ENCODE measurements around the gene AKR1C2. TPM values are rescaled to one million over a fixed set of nuclear protein-coding genes. Genes with fewer than 3 reads are reported as not detected.
"Not testable (repeated sequence)": the region's sequence is repeated elsewhere in the genome, so short reads cannot be mapped to it uniquely, and the experiment has no call there.

Gene AKR1C2
- total RNA-seq, 1 donor from 2014 or later: 4.4 TPM

DNA sequence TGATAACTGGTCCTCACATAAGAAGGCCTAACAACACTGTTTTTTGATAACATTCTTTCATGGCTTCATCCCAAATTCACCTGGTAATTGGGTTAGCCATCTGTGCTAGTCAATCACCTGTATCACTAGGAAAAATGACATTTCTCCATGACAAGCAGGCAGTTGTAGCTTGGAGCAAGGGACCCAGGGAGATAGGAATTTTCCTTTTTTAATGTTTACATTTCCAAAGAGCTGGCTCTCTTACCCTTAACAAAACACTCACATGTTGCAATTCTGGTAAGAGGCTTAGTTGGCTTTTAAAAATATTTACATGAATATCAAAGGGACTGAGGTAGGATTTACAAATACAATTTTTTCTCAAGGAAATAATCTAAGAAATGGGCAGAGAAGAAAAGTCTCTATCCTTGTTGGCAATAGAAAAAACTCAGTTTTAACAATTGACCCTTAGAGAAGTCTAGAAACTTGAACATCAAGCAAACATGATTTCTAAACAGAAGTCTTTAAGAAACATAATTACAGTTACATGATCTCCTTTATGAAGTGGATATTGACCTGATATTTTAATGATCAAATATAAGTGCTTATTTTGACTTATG lies 56.5 kb downstream of the AKR1C2 start:
- TF ChIP-seq, protein P1, sequence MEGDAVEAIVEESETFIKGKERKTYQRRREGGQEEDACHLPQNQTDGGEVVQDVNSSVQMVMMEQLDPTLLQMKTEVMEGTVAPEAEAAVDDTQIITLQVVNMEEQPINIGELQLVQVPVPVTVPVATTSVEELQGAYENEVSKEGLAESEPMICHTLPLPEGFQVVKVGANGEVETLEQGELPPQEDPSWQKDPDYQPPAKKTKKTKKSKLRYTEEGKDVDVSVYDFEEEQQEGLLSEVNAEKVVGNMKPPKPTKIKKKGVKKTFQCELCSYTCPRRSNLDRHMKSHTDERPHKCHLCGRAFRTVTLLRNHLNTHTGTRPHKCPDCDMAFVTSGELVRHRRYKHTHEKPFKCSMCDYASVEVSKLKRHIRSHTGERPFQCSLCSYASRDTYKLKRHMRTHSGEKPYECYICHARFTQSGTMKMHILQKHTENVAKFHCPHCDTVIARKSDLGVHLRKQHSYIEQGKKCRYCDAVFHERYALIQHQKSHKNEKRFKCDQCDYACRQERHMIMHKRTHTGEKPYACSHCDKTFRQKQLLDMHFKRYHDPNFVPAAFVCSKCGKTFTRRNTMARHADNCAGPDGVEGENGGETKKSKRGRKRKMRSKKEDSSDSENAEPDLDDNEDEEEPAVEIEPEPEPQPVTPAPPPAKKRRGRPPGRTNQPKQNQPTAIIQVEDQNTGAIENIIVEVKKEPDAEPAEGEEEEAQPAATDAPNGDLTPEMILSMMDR (conservative IDR thresholded peaks at IDR 0.05; ENCODE audit: low read depth, low read length): no peak
- DNase-seq (ENCODE audit: low read depth): no peak
- H3K4me3 ChIP-seq (ENCODE audit: low read depth, low read length): no peak overlapping the region

DNA sequence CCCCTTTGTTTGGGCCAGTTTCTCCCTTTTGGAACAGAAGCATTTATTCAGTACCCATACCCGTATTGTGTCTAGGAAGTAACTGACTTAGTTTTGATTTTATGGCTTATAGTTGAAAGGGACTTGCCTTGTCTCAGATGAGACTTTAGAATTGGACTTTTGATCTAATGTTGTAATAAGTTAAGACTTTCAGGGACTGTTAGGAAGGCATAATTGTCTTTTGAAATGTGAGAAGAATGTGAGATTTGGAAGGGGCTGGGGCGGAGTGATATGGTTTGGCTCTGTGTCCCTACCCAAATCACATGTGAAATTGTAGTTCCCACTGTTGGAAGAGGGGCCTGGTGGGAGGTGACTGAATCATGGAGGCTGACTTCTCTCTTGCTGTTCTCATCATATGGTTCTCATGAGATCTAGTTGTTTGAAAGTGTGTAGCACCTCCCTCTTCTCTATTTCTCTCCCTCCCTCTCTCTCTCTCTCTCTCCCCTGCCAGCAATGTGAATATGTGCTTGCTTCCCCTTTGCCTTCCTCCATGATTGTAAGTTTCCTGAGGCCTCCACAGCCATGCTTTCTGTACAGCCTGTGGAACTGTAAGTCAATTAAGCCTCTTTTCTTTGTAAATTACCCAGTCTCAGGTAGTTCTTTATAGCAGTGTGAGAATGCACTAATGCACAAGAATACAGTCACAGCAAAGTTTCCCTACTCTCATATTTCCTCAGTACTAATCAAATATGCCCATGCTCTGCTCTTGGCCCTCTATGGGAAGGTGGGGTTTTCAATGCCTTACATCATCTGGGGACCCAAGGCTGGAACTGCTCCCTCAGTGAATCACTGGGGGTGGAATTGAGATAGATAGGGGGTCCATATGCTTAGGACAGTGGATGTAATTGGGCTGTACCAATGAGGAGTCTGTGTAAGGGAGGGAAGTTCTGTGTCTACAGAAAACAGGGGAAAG lies 57.6 kb downstream of the AKR1C2 start:
- TF ChIP-seq, protein P1 (conservative IDR thresholded peaks at IDR 0.05; ENCODE audit: low read depth, low read length): no peak
- no peak for DNase-seq (ENCODE audit: low read depth)
- H3K4me3 ChIP-seq (ENCODE audit: low read depth, low read length): no peak overlapping the region

DNA sequence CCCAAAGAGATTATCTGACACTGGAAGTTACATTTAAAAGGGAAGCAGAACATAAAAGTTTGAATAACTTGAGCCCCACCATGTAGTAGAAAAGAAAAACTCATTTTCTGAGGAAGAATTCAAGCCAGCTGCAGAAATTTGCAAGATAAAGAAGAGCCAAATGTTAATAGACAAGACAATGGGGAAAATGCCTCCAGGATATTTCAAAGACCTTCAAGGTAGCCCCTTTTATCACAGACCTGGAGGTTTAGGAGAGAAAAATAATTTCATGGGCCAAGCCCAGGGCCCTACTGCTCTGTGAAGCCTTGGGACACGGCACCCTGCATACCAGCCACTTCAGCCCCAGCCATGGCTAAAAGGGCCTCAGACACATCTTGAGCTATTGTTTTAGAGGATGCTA lies 58.8 kb downstream of the AKR1C2 start:
- no peak for DNase-seq (ENCODE audit: low read depth)

DNA sequence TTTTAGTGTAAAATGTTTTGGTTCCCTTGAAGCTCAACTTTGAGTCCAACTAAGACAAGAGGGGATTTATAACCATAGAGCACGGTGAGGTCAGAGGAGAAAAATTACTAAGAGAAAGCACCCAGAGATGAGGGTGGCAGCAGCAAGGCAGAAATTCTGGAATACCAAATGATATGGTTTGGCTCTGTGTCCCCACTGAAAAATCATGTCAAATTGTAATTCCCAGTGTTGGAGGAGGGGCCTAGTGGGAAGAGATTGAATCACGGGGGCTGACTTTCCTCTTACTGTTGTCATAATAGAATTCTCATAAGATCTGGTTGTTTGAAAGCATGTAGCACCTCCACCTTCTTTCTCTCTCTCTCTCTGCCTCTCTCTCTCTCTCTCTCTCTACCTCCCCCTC lies 59.8 kb downstream of the AKR1C2 start:
- TF ChIP-seq, protein P1 (conservative IDR thresholded peaks at IDR 0.05; ENCODE audit: low read depth, low read length): no peak
- H3K4me3 ChIP-seq (ENCODE audit: low read depth, low read length): no peak overlapping the region
- DNase-seq (ENCODE audit: low read depth): no peak

More for the DNA sequence above, 58.8 kb downstream of the AKR1C2 start:
- TF ChIP-seq, protein P1 (conservative IDR thresholded peaks at IDR 0.05; ENCODE audit: low read depth, low read length): no peak
- no peak overlapping the region for H3K4me3 ChIP-seq (ENCODE audit: low read depth, low read length)

DNA sequence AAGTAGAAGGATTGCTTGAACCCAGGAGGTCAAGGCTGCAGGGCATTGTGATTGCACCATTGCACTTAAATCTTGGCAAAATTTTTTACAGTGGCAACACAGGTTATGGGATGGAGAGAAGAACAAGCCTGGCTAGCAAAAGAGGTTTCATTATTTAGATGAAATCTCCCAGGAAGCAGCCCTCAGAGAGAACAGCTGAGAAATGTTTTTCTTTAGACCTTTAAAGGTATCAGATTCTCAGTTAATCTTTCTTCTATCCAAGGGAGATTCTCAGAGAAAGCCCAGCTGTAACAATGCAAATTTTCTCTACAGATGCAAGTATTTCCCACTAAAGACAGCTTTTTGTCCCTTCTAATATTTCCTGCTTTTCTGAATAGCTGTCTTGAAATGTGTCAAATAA lies 60.2 kb downstream of the AKR1C2 start:
- DNase-seq (ENCODE audit: low read depth); H3K4me3 ChIP-seq (ENCODE audit: low read depth, low read length): not testable (repeated sequence)

DNA sequence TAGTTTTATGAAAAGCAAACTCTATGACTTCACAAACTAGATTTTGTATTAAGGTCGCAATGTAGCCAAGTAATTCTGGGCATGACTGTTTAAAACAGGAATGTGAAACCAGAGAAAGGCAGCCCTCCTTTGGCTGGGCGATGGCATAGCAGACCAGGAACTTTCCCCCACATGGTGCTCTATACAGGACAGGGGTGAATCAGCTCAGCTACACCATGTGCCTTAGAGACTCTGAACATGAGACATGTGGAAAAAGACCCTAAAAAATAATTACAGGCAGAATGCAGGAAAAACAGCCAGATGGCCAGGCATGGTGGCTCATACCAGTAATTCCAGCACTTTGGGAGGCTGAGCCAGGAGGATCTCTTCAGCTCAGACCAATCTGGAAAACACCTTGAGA lies 60.7 kb downstream of the AKR1C2 start:
- H3K4me3 ChIP-seq (ENCODE audit: low read depth, low read length); DNase-seq (ENCODE audit: low read depth): not testable (repeated sequence)
- TF ChIP-seq, protein P1 (conservative IDR thresholded peaks at IDR 0.05; ENCODE audit: low read depth, low read length): peak; percentile 33

DNA sequence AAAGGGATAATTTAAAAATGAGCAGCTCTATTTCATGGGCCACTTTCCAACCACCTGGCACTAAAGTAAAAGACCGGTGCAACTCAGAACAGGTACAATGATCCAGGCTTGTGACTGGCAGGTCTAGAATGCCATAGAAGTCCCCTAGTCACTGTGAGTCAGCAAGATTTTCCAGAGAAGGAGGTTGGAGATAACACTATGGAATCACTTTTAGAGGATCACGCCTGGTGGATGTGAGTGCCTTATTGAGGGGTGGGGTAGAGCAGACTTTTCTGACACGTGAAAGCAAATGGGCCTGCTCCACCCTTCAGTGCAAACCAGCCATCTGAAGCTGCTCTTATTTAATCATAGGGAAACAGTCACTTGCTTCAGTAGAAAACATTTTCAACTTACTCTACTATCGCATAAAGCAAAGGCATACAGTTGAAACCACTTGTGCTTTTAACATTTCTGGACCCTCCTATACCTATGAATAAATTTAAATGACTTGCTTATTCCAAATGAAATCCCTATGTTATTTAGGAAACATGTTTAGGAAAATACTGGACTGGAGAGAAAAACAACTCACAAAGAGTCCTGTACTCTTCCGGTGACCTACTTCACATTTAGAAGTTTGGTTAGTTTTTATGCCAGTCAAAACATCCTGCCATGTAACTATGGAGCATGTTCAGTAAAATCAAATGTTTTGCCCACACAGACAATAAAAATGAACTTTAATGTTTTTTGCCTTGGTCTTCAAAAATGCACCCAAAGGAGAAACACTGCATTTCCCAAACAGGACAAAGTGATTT lies 61.9 kb downstream of the AKR1C2 start:
- H3K4me3 ChIP-seq (ENCODE audit: low read depth, low read length): no peak overlapping the region
- no peak for DNase-seq (ENCODE audit: low read depth)
- TF ChIP-seq, protein P1 (conservative IDR thresholded peaks at IDR 0.05; ENCODE audit: low read depth, low read length): no peak

DNA sequence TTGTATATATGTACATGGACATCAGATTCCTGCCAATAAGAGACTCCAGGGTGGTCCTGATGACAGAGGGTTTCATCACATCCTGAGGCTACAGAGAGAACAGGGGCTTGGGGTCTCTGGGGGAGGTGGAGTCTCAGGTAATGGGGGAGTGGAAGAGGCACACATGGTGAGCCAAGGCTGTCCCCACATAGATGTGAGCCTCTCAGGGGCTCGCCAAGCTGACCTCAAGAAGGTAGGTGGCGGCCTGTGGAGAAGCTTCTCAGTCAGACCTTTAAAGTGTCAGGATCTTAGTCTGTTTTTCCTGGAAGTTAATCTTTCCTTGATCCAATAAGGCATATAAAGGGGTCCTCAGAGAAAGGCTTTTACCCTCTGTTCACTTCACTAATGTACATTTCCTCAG lies 62.7 kb downstream of the AKR1C2 start:
- not testable (repeated sequence) for H3K4me3 ChIP-seq (ENCODE audit: low read depth, low read length); DNase-seq (ENCODE audit: low read depth)

DNA sequence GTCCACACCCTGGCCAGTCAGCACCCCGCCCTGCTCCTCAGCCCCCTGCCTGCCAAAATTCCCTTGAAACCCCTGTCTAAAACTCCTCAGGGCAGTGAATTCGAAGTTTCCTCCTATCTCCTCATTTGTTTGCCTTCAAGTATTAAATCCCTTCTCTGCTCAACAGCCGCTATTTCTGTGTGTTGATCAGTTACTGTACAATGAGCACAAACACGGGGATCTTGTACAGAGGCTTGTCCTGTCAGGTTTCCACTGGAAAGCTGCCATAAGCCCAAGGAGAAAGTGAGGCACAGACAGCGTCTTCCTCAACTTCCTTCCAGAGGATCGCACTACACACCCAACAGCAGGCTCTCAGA lies 63.6 kb downstream of the AKR1C2 start:
- not testable (repeated sequence) for H3K4me3 ChIP-seq (ENCODE audit: low read depth, low read length); DNase-seq (ENCODE audit: low read depth)

All from epithelial cell of proximal tubule (primary cell).